HFFc6 (cell line): ENCODE results near the gene TM4SF4. TPM values are rescaled to one million over a fixed set of nuclear protein-coding genes. Genes with fewer than 3 reads are reported as not detected.

ENCODE experiments used
- DNase-seq: peaks from one replicate; pipeline ENCODE4 v3.0.0-alpha.2; 2018
- H3K27ac Mint-ChIP-seq: 2 replicates; pipeline ENCODE4 v1.8.0; 2020; ENCODE audit warnings: mild to moderate bottlenecking, mixed read lengths
- H3K27me3 Mint-ChIP-seq: 2 replicates; pipeline ENCODE4 v1.8.0; 2021; ENCODE audit warnings: mild to moderate bottlenecking, moderate library complexity, mixed read lengths; ENCODE audit not compliant: insufficient read depth
- H3K36me3 Mint-ChIP-seq: 2 replicates; pipeline ENCODE4 v1.8.0; 2021; ENCODE audit warnings: low read depth, mixed read lengths
- H3K4me1 Mint-ChIP-seq: 2 replicates; pipeline ENCODE4 v1.8.0; 2020; ENCODE audit warnings: low read depth, mixed read lengths
- H3K4me3 Mint-ChIP-seq: 2 replicates; pipeline ENCODE4 v1.8.0; 2020; ENCODE audit warnings: mild to moderate bottlenecking, moderate library complexity, mixed read lengths
- H3K9me3 Mint-ChIP-seq: 2 replicates; pipeline ENCODE4 v1.8.0; 2020; ENCODE audit warnings: mild to moderate bottlenecking, mixed read lengths
- total RNA-seq, 6 experiments: library from RNA; stranded (reverse); fragmentation: NEBNext Ultra II Directional; extraction: Animal tissue kit (Norgen Biotek cat#: 25700); gene quantifications; 2 replicates in 1 of 6; 3 replicates in 5 of 6; pipeline ENCODE4 v1.2.3, GENCODE V29; 2021
- TF ChIP-seq, protein P1 (sequence below): fragments of 200-600 bp; sonication (generic); IDR thresholded peaks from 2 replicates; pipeline ENCODE4 v1.5.0; 2021; ENCODE audit warnings: antibody characterized with exemption, mild to moderate bottlenecking

Gene TM4SF4
- total RNA-seq, 6 experiments from 2014 or later = 0.25 to 1.3 (median 0.63) TPM

DNA sequence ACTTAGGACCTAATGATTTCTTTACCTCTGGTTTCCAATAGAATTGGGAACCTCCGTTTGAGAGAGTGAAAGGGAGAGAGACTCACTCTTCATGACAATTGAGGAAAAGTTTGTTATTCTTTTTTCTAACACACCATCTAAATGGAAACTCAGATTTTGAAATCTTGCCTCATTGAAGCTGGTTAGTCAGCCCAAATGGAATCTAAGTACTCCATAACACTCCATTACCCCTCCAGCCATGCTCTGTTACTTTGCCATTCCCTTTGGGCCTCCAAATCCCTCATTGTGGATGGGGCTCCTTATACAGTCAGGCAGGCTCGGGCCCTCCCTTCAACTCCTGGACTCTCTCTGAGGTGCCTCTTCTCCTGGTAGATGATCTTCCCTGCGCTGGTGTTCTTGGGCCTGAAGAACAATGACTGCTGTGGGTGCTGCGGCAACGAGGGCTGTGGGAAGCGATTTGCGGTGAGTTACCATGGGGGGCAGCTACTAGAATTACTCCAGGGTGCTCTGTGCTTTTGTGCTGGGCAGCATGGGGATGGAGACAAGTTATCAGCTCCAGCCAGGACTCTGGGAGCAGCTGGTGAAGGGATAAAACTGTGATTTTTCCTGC is 1.1 kb downstream of the TM4SF4 start:
- TF ChIP-seq, protein P1, sequence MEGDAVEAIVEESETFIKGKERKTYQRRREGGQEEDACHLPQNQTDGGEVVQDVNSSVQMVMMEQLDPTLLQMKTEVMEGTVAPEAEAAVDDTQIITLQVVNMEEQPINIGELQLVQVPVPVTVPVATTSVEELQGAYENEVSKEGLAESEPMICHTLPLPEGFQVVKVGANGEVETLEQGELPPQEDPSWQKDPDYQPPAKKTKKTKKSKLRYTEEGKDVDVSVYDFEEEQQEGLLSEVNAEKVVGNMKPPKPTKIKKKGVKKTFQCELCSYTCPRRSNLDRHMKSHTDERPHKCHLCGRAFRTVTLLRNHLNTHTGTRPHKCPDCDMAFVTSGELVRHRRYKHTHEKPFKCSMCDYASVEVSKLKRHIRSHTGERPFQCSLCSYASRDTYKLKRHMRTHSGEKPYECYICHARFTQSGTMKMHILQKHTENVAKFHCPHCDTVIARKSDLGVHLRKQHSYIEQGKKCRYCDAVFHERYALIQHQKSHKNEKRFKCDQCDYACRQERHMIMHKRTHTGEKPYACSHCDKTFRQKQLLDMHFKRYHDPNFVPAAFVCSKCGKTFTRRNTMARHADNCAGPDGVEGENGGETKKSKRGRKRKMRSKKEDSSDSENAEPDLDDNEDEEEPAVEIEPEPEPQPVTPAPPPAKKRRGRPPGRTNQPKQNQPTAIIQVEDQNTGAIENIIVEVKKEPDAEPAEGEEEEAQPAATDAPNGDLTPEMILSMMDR = no peak
- H3K27ac Mint-ChIP-seq = peak overlapping the region; percentile 8; the same call in 1 of the 2 replicates
- H3K27me3 Mint-ChIP-seq = no peaks in the 10 kb centered on the region; the same call in 1 of the 2 replicates
- no peak overlapping the region for H3K4me3 Mint-ChIP-seq
- H3K36me3 Mint-ChIP-seq = peaks cover 17% of the 10 kb centered on the region; the same call in 1 of the 2 replicates
- peaks cover 4% of the 10 kb centered on the region for H3K9me3 Mint-ChIP-seq
- H3K4me1 Mint-ChIP-seq = peaks cover 69% of the 10 kb centered on the region
- no peak for DNase-seq

DNA sequence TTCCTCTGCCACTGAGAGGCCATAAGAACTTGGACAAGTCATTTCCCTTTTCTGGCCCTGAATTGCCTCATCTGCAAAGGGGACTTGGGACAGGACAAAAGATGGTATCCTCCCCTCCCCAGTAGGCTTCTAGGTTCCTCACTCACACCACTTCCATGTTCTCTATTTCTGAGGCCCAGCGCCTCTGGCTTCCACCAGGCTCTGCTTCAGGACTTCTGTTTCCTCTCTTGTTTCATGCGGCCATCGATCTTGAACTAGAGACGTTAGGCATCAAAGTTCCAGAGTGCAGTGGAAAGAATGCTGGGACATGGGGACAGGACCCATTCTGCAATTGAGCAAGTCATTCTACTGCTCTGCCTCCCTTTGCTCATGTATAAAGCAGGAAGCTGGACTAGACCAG is 1.7 kb downstream of the TM4SF4 start:
- H3K27ac Mint-ChIP-seq = no peak overlapping the region
- peaks cover 4% of the 10 kb centered on the region for H3K9me3 Mint-ChIP-seq

DNA sequence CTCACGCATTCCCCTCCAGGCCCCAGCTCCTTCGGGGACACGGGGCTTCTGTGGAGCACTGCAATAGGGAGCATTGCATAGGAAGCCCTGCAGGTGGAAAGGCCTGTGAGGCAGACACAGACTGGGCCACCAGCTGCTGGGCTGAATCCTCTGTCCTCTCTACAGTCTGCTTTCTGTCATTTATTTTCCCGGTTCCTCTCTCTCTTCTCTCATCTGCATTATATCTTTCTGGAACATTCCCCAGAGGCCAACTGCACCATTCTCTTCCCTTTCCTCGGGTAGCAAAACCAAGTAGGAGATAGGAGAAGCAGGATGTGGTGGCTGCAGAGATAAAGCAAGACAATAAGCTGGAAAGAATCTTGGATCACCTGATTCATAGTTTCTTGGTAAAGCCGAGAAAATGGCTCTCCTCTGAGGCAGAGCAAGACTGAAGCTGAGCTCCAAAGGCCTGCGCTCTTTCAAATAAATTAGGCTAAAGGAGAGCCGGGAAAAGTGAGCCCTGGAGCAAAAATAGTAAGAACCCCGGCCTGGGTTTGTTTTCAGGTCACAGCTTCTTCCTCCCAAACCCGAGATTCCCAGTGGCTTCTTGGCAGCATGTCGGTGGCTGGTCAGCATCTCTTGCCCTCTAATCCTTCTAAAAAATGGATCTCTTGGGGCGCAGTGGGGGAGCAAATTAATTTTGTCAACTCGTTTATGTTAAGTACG is 5.3 kb downstream of the TM4SF4 start:
- peaks cover 15% of the 10 kb centered on the region; the same call in 1 of the 2 replicates for H3K36me3 Mint-ChIP-seq
- TF ChIP-seq, protein P1 = no peak
- H3K27me3 Mint-ChIP-seq = no peaks in the 10 kb centered on the region; the same call in 1 of the 2 replicates
- peaks cover 28% of the 10 kb centered on the region for H3K4me1 Mint-ChIP-seq
- peaks cover 4% of the 10 kb centered on the region for H3K9me3 Mint-ChIP-seq
- H3K27ac Mint-ChIP-seq = peak overlapping the region; percentile 61
- H3K4me3 Mint-ChIP-seq = no peak overlapping the region
- no peak for DNase-seq

More for the DNA sequence above, 1.7 kb downstream of the TM4SF4 start:
- peaks cover 17% of the 10 kb centered on the region; the same call in 1 of the 2 replicates for H3K36me3 Mint-ChIP-seq
- no peak overlapping the region for H3K4me3 Mint-ChIP-seq
- peaks cover 62% of the 10 kb centered on the region for H3K4me1 Mint-ChIP-seq
- H3K27me3 Mint-ChIP-seq = no peaks in the 10 kb centered on the region; the same call in 1 of the 2 replicates
- DNase-seq = no peak
- TF ChIP-seq, protein P1 = no peak

DNA sequence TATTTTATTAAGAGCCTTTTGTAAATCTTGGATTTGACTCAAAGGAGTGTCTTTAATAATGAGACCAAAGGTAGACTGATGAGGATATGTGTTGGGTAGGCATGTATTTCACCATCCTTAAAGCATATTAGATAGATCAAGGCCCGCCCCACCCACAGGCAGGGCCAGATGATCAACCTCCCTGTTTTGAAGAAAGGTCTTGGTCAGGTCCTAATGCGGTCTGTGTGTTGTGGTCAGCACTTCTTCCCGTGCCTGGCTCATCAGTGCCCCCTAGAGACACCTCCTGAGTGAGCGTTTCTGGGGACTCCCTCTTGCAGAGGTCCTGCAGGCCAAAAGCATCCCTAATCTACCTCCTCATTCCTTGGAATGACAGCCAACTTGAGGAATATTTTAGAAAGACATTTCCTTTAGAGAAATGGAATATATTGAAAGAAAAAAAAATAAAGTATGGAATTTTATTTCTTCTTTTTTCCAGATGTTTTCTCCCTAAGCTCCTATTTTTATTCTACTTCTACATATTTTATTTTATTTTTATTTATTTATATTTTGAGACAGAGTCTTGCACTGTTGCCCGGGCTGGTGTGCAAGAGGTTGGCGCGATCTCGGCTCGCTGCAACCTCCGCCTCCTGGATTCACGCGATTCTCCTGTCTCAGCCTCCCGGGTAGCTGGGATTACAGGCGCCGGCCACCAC is 6.0 kb downstream of the TM4SF4 start:
- TF ChIP-seq, protein P1 = peak; percentile 94
- H3K9me3 Mint-ChIP-seq = peaks cover 4% of the 10 kb centered on the region

DNA sequence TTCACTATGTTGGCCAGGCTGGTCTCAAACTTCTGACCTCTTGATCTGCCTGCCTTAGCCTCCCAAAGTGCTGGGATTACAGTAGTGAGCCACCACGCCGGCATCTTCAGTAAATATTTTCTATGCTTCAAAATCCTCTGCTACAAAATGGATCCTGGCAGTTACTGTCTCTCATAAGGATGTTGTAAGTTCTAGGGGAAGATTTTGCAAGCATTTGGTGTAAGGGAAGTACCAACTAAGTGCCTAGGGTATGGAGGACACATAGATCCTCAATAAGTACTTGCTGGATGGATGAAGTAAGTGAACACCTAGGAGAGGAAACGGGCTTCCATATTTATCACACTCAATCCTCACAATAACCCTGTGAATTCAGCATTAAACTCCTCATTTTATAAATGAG is 6.6 kb downstream of the TM4SF4 start:
- DNase-seq = no peak
- H3K27me3 Mint-ChIP-seq = no peaks in the 10 kb centered on the region; the same call in 1 of the 2 replicates
- peaks cover 26% of the 10 kb centered on the region for H3K4me1 Mint-ChIP-seq
- H3K27ac Mint-ChIP-seq = no peak overlapping the region
- TF ChIP-seq, protein P1 = no peak
- 0 out of 2 replicates have a peak, but pooled peaks cover 4% of the 10 kb centered on the region for H3K36me3 Mint-ChIP-seq
- H3K9me3 Mint-ChIP-seq = no peaks in the 10 kb centered on the region
- no peak overlapping the region for H3K4me3 Mint-ChIP-seq

More for the DNA sequence above, 6.0 kb downstream of the TM4SF4 start:
- Mint-ChIP-seq H3K36me3 (peaks cover 8% of the 10 kb centered on the region; the same call in 1 of the 2 replicates), H3K4me1 (peaks cover 28% of the 10 kb centered on the region), H3K4me3 (no peak overlapping the region), H3K27me3 (no peaks in the 10 kb centered on the region; the same call in 1 of the 2 replicates), H3K27ac (peak overlapping the region; percentile 61)
- DNase-seq = peak; percentile 83
